Lower leg skin (tissue), 3 donors: ENCODE results near the gene SLC2A5.

Source experiments
- CTCF ChIP-seq, 3 donors: fragments of 450-650 bp; IDR thresholded peaks; one replicate each; pipeline ENCODE4 v1.5.1; 2016; ENCODE audit warnings: antibody characterized with exemption in 3 of 3, mild to moderate bottlenecking in 3 of 3, moderate library complexity in 2 of 3
- POLR2A ChIP-seq, 2 donors: fragments of 450-650 bp; IDR thresholded peaks; one replicate each; pipeline ENCODE4 v1.6.1; 2016 to 2017; ENCODE audit warnings: antibody characterized with exemption in 2 of 2, mild to moderate bottlenecking in 1 of 2, moderate library complexity in 1 of 2

DNA sequence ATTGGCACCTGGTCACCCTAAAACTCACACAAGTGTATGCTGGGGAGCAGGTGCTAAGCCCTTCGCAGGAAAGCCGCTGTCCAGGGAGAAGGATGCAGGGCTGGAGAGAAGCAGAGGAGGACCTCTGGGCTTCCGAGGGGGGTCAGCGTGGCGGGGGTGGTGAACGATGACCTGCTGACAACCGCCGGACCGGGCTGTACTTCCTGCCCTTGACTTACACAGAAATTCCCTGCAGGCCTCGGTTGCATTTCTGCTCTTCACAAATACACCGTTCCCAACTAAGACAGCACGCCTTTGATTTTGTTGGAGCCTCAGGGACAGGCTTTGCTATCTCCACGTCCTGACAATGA lies 80.8 kb downstream of the SLC2A5 start:
- no peak for TF ChIP-seq CTCF (IDR thresholded peaks at IDR 0.05)
- no peak for TF ChIP-seq POLR2A (IDR thresholded peaks at IDR 0.05)
